VCaP (cell line): Measurements from ENCODE around the gene CTDSP2.
A peak's percentile ranks its signal among the peaks of the same experiment; 100 is the strongest.
"Not testable (repeated sequence)": the region's sequence is repeated elsewhere in the genome, so short reads cannot be mapped to it uniquely, and the experiment has no call there.

Source experiments
- H3K27ac ChIP-seq: fragments of 450-650 bp; 2 replicates; pipeline ENCODE4 v1.5.1; 2017
- TF ChIP-seq, protein P1 (sequence below): fragments of 450-650 bp; conservative IDR thresholded peaks from 2 replicates; pipeline ENCODE4 v1.5.1; 2017; ENCODE audit warnings: mild to moderate bottlenecking, moderate library complexity

The CTDSP2 gene

GRCh38 chr12:57891542-57892228 is 45.2 kb upstream of the CTDSP2 start:
- TF ChIP-seq, protein P1, sequence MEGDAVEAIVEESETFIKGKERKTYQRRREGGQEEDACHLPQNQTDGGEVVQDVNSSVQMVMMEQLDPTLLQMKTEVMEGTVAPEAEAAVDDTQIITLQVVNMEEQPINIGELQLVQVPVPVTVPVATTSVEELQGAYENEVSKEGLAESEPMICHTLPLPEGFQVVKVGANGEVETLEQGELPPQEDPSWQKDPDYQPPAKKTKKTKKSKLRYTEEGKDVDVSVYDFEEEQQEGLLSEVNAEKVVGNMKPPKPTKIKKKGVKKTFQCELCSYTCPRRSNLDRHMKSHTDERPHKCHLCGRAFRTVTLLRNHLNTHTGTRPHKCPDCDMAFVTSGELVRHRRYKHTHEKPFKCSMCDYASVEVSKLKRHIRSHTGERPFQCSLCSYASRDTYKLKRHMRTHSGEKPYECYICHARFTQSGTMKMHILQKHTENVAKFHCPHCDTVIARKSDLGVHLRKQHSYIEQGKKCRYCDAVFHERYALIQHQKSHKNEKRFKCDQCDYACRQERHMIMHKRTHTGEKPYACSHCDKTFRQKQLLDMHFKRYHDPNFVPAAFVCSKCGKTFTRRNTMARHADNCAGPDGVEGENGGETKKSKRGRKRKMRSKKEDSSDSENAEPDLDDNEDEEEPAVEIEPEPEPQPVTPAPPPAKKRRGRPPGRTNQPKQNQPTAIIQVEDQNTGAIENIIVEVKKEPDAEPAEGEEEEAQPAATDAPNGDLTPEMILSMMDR, result no peak
- H3K27ac ChIP-seq, result no peak overlapping the region

GRCh38 chr12:57890191-57891115 is 43.9 kb upstream of the CTDSP2 start:
- TF ChIP-seq, protein P1, result no peak
- H3K27ac ChIP-seq, result peak overlapping the region; percentile 12; the same call in 1 of the 2 replicates

GRCh38 chr12:57889500-57889989 is 43.0 kb upstream of the CTDSP2 start:
- TF ChIP-seq, protein P1, result no peak
- no peak overlapping the region for H3K27ac ChIP-seq

- H3K27ac ChIP-seq, result peak overlapping the region; percentile 67
- TF ChIP-seq, protein P1, result no peak
Measured at GRCh38 chr12:57888409-57889157, 42.1 kb upstream of the CTDSP2 start.

DNA sequence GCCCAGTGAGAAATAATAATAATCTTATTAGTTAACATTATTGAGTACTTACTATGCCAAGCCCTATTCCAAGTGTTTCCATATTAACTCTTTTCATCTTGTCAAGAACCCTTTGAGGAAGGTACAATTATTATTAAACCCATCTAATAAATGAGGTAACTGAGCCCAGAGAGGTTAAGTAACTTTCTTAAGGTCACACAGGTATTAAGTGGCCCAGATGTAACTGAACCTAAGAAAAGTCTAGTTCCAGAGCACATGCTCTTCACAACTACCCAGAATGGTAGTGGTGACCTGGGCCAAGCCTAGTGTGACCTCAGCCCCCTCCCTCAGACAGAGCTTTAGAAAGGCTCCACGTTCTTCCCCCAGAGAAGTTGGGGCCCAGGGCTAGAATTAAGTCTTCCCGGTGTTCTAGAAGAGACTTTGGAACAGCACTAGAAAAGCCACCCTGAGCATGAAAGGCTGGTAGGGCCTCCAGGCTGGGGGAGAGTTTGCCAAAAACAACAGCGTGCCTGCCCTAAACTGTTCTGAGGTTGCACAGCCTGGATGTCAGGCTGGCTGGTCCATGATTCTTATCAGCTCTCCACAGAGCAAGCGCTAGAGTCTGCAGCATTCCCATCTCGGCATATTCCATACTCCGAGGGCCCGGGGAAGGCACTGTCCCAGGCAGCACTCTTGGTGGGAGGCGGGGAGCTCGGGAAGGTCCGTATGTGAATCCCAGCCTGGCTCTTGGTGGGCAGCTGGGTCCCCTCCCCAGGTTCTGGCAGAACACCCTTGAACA is 41.3 kb upstream of the CTDSP2 start:
- H3K27ac ChIP-seq, result peak overlapping the region; percentile 67
- TF ChIP-seq, protein P1, result no peak

GRCh38 chr12:57886964-57887363 is 40.4 kb upstream of the CTDSP2 start:
- not testable (repeated sequence) for H3K27ac ChIP-seq

DNA sequence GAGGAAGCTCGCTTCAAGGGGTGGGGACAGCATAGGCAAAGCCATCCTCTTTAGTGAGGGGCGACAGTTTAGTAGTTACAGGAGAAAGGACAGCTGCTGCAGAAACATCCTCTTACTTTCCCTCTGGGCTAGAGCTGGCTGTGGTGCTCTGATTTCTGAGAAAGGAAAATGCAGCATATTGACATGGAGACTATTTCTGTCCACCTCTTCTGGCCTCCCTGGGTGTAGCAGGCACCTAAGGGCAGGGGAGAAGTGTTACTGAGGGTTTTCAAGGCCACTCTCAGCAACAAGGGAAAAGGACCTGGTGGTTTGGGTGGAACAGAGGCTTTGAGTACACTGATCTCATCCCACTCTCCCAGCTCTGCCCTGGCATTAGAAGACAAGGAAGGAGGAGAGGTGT is 40.0 kb upstream of the CTDSP2 start:
- TF ChIP-seq, protein P1, result no peak
- no peak overlapping the region for H3K27ac ChIP-seq
